GM18517 (cell line): ENCODE data around the gene CLECL1.
"Not testable (repeated sequence)": the region's sequence is repeated elsewhere in the genome, so short reads cannot be mapped to it uniquely, and the experiment has no call there.

Source experiments
- ATAC-seq: cut with Tn5 transposase; IDR thresholded peaks from one replicate; pipeline ENCODE4 v1.9.1; 2021; ENCODE audit warnings: mild to moderate bottlenecking, moderate library complexity; ENCODE audit not compliant: unreplicated experiment

The CLECL1 gene

DNA sequence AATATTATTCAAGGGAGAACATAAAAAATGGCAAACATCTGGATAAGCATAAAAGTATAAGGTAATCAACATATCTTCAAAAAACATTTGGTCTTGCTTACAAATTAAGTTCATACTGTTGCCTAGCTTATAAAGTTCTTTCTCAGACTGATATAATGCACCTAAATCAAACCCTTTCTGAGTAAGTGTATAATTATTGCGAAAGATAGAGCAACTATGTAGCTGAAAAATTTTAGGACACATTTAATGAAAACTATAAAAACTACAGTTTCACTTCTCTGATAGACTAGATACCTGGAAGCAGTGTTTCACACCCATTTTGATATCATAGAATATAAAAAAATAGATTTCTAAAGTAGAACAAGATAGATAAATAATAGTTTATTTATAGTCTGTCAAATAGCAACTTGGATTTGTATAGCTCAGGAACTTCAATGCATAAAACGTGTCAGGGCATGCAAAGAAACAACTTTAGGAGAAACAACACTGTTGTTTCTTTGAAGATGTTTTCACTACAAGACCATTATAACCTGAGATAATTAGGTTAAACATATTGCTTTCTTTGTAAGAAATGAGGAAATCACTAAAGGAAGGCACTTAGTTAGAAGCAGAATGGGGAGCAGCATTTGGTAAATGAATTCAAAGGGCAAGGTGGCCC lies 7.6 kb downstream of the CLECL1 start:
- no peak for ATAC-seq

DNA sequence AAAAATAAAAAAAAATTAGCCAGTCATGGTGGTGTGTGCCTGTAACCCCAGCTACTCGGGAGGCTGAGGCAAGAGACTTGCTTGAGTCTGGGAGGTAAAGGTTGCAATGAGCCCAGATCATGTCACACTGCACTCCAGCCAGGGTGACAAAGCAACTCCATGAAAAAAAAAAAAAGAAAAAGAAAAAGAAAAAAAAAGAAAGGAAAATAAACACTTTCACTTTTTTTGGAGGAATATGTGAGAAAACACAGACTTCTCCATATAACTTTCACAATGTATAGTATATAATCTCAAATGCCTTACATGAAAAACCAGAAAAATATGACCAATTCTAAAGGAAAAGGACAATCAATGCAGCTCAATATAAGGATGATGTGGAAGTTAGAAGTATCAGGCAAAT lies 8.9 kb downstream of the CLECL1 start:
- no peak for ATAC-seq

DNA sequence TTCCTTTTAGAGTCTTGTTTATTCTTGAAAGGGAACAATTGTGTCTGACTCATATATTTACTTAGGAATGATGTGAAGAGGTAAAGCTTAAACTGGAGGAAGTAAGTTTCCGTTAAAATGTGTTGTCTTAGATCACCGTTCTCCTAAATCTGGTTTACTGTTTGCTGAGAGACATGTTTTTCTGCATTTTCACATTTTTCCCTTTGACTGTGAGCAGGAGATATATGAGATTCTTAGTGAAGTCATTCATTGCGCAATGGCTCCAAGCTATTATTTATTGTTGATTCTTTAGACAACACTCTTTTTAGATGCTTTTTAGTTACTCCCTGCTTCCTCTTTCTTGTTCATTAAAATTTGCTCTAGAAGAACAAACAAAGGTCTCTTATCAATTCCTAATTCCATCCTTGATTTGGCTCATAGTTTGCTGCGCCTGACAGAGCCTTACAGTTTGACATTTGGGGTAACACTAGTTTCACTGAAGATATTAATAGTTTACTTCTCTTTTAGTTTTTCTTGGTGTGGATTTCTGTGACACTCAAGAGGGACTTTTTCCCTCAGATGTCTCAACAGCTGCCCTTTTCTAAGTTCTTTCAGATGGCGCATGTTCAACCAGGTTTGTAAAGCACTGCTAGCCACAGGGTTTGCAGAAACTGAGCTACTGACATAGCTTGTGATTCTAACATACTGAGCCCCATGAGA lies 11.4 kb downstream of the CLECL1 start:
- ATAC-seq: peak; percentile 61

DNA sequence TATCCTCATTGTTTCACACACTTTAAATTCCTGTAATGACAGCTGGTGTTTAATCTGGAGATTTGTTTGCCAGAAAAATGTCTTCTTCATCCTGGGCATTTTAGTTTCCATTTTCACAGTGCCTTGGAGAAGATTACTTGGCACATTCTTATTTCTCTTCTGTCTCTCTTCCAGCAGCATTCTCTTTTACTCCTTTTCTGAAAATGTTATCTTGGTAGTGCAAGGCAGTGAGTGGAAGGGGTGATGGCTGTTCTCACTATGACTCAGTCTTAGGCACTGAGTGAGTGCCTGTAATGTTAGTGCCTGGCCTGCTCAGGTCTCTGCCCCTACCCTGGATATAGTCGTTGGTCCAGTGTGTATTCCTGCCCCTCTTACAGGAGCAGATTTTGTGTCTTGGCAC lies 13.1 kb downstream of the CLECL1 start:
- no peak for ATAC-seq

DNA sequence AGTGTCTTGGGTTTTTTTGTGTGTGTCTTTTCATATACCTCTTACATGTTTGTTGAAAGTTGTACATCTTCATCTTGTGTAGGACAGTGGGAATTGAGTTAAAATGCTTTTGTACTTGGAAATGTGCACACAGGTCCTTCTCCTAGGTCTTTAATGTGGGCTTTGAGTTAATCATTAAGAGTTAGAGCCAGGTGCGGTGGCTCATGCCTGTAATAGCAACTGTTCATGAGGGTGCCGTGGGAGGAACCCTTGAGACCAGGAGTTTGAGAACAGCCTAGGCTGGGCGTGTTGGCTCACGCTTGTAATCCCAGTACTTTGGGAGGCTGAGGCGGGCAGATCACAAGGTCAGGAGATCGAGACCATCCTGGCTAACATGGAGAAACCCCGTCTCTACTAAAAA lies 13.9 kb downstream of the CLECL1 start:
- ATAC-seq: no peak

GRCh38 chr12:9717070-9717925 lies 15.6 kb downstream of the CLECL1 start:
- no peak for ATAC-seq

GRCh38 chr12:9713032-9713558 lies 19.8 kb downstream of the CLECL1 start:
- ATAC-seq: peak; percentile 74

- ATAC-seq: no peak
These were observed 21.2 kb downstream of the CLECL1 start for GRCh38 chr12:9711664-9712063.

DNA sequence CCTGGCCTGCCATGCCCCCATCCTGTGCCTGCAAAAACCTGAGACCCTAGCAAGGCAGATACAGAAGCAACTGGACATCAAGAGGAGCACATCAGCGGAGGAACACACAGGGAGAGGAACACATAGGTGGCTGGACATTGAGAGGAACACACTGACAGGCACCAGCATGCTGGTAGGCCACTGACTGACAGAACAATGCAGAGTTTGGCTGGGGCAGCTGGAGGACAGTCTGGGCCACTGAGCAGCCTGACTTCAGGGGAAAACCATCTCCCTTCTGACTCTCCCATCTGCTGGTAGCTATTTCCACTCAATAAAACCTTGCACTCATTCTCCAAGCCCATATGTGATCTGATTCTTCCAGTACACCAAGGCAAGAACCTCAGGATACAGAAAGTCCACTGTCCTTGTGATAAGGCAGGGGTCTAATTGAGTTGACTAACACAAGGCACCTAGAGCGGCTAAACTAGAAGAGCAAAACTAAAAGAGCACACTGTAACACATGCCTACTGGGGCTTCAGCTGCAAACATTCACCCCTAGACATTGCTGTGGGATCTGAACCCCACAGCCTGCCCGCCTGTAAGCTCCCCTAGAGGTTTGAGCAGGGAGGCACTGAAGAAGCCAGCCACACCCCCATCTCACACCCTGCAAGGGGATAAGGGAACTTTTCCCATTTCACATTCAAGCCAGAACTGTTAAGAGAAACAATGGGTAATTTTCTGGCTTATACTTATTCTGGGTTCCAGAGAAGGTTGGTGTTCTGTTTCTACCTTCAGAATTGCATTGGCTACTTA lies 22.1 kb downstream of the CLECL1 start:
- no peak for ATAC-seq

DNA sequence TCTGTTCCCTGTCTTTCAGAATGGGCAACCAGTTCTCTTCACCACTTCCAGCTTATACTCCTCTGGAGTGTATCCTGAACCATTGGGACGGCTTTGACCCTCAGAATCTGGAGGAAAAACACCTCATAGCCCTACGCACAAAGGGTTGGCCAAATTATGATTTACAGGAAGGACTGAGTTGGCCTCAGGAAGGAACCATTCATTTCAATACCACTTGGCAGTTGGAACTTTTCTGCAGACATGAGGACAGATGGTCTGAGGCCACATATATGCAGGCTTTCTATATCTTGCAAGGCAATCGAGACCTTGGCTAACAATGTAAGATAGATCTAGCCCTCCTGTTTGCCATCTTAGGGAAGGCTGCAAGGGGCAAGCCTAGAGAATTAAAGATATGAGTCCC lies 24.0 kb downstream of the CLECL1 start:
- no peak for ATAC-seq

- ATAC-seq: no peak
These were observed 24.8 kb downstream of the CLECL1 start for GRCh38 chr12:9707864-9708808.

GRCh38 chr12:9707356-9707755 lies 25.5 kb downstream of the CLECL1 start:
- no peak for ATAC-seq

- no peak for ATAC-seq
These were observed 26.7 kb downstream of the CLECL1 start for GRCh38 chr12:9706086-9706685.

DNA sequence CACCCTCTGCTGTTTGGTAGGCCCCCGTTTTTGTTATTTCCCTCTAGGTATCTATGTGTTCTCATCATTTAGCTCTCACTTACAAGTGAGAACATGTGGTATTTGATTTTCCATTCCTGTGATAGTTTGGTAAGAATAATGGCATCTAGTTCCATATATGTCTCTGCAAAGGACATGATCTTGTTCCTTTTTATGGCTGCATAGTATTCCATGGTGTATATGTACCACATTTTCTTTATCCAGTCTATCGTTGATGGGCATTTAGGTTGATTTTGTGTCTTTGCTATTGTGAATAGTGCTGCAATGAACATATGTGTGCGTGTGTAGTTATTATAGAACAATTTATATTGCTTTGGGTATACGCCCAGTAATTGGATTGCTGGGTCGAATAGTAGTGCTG lies 28.3 kb downstream of the CLECL1 start:
- not testable (repeated sequence) for ATAC-seq

DNA sequence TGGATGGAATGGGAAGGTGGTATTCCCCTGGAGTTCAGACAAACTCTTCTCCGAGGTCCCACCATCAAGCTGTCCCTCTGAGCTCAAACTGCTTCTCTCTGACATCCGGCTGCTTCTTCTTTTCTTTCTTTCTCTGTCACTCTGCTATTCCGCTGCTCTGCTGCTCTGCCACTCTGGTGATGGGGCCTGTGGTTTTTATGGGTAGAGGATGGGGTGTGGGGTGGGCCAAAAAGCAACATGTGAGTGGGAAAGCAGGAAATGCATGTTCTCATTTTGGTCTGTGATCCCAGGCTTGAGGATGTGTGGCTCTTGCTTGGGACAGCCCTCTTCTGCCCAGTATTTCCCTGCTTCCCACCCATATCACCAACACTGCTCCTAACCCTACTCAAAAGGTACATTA lies 30.6 kb downstream of the CLECL1 start:
- ATAC-seq: no peak

DNA sequence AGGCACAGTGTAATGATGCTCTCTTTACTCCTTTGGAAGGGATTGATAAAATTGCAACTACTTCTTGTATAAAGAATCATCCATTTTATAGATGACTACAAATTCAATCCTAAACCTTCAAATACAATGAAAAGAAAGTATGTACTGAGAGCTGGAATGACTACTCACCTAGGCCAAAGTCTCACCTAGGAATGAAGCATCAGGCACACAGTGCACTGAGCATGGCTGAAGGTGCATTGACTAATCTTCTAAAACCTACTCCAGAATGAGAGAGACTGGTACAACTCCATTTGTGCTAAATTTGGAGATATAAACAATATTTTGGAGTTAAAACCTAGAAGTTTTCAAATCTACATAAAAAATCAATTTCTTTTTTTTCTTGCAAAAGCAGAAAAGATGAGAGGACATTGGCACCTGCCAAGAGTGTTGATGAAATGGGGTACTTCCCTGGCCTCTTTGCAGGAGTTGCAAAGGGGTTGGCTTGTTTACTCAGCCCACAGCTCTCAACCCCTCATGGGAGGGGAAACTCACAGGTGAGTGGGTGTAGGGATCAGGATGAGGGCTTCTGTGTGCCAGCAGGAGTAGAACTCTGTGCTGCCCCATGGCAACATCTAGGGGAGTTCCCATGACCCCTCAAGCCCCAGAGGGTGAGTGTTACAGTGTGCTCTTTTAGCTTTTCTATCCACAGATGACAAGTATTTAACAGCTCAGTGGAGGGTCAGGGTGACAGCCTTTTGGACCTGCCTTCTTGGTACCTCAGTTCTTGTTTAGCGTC lies 31.3 kb downstream of the CLECL1 start:
- ATAC-seq: no peak

- no peak for ATAC-seq
These were observed 32.3 kb downstream of the CLECL1 start for GRCh38 chr12:9700606-9700956.

DNA sequence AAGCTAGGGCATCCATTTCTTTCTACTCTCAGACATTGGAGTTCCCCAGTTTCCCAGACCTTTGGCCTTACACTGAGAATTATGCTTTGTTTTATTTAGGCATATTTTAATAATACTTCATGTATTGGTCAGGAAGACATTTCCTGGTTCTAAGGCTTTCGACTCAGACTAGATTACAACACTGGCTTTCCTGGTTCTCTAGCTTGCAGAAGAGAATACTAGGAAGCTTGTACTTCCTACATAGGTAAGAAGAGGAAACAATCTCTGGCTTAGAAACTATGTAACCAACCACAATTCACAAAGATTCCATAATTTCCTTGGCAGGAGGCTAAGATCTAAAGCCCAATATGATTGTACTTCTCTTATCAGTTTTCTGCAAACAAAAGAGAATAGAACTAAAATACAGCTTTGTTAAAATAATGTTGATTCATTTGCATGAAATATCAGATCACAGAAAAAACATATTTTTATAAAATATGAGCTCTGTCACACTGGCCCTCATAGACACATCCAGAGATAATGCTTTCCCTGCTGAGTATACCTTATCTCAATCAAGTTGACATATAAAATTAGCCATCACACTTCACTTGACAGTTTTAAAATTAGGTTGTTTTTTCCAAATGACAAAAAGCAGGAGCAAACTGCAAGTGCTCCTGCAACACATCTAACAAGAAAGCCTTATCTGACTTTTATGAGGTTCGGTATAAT lies 32.8 kb downstream of the CLECL1 start:
- no peak for ATAC-seq
